IMR-90 (cell line): ENCODE measurements around the gene TUBA1A.

Experiments used
- BHLHE40 ChIP-seq: fragments of 150-350 bp; IDR thresholded peaks from 2 replicates; pipeline ENCODE4 v1.6.1; 2016; ENCODE audit warnings: mild to moderate bottlenecking, low read depth, low read length
- CHD1 ChIP-seq: IDR thresholded peaks from 2 replicates; pipeline ENCODE4 v1.6.1; 2012; ENCODE audit warnings: low read depth, low read length, improper control_type of control experiment
- FOS ChIP-seq: fragments of 150-350 bp; IDR thresholded peaks from 2 replicates; pipeline ENCODE4 v1.6.1; 2016; ENCODE audit warnings: low read depth, low read length
- MAFK ChIP-seq: IDR thresholded peaks from 2 replicates; pipeline ENCODE4 v1.6.1; 2012; ENCODE audit warnings: low read depth, low read length, improper control_type of control experiment
- MXI1 ChIP-seq: IDR thresholded peaks from 2 replicates; pipeline ENCODE4 v1.6.1; 2012; ENCODE audit warnings: low read depth, mild to moderate bottlenecking, low read length, moderate library complexity, borderline replicate concordance
- POLR2A ChIP-seq: IDR thresholded peaks from 2 replicates; pipeline ENCODE4 v1.6.1; 2012; ENCODE audit warnings: mild to moderate bottlenecking, low read depth, low read length
- RAD21 ChIP-seq: IDR thresholded peaks from 2 replicates; pipeline ENCODE4 v1.6.1; 2012; ENCODE audit warnings: low read length, improper control_type of control experiment
- RCOR1 ChIP-seq: IDR thresholded peaks from 2 replicates; pipeline ENCODE4 v1.6.1; 2012; ENCODE audit warnings: mild to moderate bottlenecking, low read length, improper control_type of control experiment; ENCODE audit not compliant: insufficient replicate concordance
- SMC3 ChIP-seq: fragments of 150-350 bp; IDR thresholded peaks from 2 replicates; pipeline ENCODE4 v1.6.1; 2016; ENCODE audit warnings: low read depth, mild to moderate bottlenecking, antibody characterized with exemption, low read length, moderate library complexity
- TF ChIP-seq, protein P1 (sequence below): conservative IDR thresholded peaks from 2 replicates; pipeline ENCODE4 v1.5.1; 2012; ENCODE audit warnings: mild to moderate bottlenecking, low read depth, low read length, improper control_type of control experiment
- TF ChIP-seq, protein P2 (sequence below): fragments of 150-350 bp; IDR thresholded peaks from 2 replicates; pipeline ENCODE4 v1.6.1; 2017; ENCODE audit warnings: mild to moderate bottlenecking, antibody characterized with exemption, low read length, low read depth

DNA sequence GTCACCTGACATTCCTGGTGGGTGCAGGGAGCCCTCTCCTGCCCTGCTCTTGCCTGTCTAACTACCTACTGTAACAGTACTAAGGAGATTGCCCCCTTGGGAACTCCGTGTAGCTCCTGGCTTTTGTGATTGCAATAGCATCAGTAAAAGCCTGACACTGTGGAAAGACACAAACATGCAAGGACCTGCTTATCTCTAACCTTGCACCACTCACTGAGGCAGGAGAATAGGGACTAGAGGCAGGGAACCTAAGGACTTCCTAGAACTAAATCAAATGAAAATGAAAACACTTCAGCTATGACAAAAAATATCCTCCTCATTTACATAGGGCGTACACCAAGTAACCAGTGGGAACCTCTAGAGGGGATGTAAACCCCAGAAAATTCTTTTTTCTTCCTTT lies 28.5 kb downstream of the TUBA1A start:
- TF ChIP-seq, protein P1, sequence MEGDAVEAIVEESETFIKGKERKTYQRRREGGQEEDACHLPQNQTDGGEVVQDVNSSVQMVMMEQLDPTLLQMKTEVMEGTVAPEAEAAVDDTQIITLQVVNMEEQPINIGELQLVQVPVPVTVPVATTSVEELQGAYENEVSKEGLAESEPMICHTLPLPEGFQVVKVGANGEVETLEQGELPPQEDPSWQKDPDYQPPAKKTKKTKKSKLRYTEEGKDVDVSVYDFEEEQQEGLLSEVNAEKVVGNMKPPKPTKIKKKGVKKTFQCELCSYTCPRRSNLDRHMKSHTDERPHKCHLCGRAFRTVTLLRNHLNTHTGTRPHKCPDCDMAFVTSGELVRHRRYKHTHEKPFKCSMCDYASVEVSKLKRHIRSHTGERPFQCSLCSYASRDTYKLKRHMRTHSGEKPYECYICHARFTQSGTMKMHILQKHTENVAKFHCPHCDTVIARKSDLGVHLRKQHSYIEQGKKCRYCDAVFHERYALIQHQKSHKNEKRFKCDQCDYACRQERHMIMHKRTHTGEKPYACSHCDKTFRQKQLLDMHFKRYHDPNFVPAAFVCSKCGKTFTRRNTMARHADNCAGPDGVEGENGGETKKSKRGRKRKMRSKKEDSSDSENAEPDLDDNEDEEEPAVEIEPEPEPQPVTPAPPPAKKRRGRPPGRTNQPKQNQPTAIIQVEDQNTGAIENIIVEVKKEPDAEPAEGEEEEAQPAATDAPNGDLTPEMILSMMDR: no peak
- TF ChIP-seq POLR2A: no peak
- no peak for TF ChIP-seq RAD21
- no peak for TF ChIP-seq MAFK
- no peak for TF ChIP-seq SMC3
- TF ChIP-seq BHLHE40: no peak
- no peak for TF ChIP-seq FOS
- TF ChIP-seq, protein P2, sequence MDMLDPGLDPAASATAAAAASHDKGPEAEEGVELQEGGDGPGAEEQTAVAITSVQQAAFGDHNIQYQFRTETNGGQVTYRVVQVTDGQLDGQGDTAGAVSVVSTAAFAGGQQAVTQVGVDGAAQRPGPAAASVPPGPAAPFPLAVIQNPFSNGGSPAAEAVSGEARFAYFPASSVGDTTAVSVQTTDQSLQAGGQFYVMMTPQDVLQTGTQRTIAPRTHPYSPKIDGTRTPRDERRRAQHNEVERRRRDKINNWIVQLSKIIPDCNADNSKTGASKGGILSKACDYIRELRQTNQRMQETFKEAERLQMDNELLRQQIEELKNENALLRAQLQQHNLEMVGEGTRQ: no peak
- TF ChIP-seq CHD1: no peak
- no peak for TF ChIP-seq RCOR1
- TF ChIP-seq MXI1: no peak
